HepG2 (cell line): ENCODE data around the gene RALY. TPM values are rescaled to one million over a fixed set of nuclear protein-coding genes. Genes with fewer than 3 reads are reported as not detected.
A peak's percentile ranks its signal among the peaks of the same experiment; 100 is the strongest.

Source experiments
- ATAC-seq: fragments of 200-7000 bp; cut with Tn5 transposase; 3 replicates; pipeline ENCODE4 v1.9.1; 2020; ENCODE audit warnings: mild to moderate bottlenecking, moderate library complexity
- BruUV-seq: library from RNA; stranded (reverse); fragments of 400-500 nt; replicated peaks from 2 replicates; lab custom pipeline; 2021; lab: Mats Ljungman, UMichigan
- CTCF ChIA-PET: fragments of 300-600 bp; formaldehyde crosslinking; extraction: SDS; loops from one replicate; lab custom pipeline; 2021; ENCODE audit warnings: low total read pairs, inconsistent platforms, low intra/inter-chr PET ratio; lab: Yijun Ruan, JAX
- POLR2A ChIA-PET: fragments of 350-600 bp; sonication (Branson Sonifier 250); formaldehyde crosslinking; loops from one replicate; lab custom pipeline; 2020; ENCODE audit warnings: antibody characterized with exemption, inconsistent platforms; lab: Yijun Ruan, JAX
- DNase-seq: peaks from one replicate; pipeline ENCODE4 v3.0.0-alpha.2; 2015; ENCODE audit warnings: low spot score
- FAIRE-seq: peaks from 3 replicates; lab custom pipeline; 2011; peaks lifted over from hg19 to GRCh38; lab: Jason Lieb, UNC
- H2AFZ ChIP-seq: one replicate; pipeline ENCODE4 v1.6.1; 2011; ENCODE audit warnings: low read length, inconsistent platforms
- H3K27ac ChIP-seq: fragments of 300-600 bp; 3 replicates; pipeline ENCODE4 v1.8.0; 2011; ENCODE audit warnings: mixed run types, mild to moderate bottlenecking, mixed read lengths, low read length, inconsistent platforms; ENCODE audit not compliant: insufficient read depth; ENCODE audit errors: extremely low read length
- H3K27me3 ChIP-seq, 2 experiments: fragments of 200-600 bp in 1 of 2; 2 replicates in 1 of 2; 3 replicates in 1 of 2; pipeline versions ENCODE4 v1.6.0 to v1.8.0; 2011; ENCODE audit warnings: low read length in 2 of 2, mild to moderate bottlenecking in 2 of 2, moderate library complexity in 2 of 2, inconsistent platforms in 1 of 2; ENCODE audit not compliant: insufficient read depth in 2 of 2, control insufficient read depth in 1 of 2
- H3K36me3 ChIP-seq, 2 experiments: fragments of 200-600 bp in 1 of 2; replicated peaks in 1 of 2; 2 replicates in 1 of 2; 3 replicates in 1 of 2; pipeline versions ENCODE4 v1.5.1 to v1.8.0; 2011; ENCODE audit warnings: low read length in 2 of 2, inconsistent platforms in 1 of 2; ENCODE audit not compliant: insufficient read depth in 2 of 2, control insufficient read depth in 1 of 2
- H3K4me1 ChIP-seq: 2 replicates; pipeline ENCODE4 v1.5.1; 2012; ENCODE audit warnings: low read length, inconsistent platforms; ENCODE audit not compliant: insufficient read depth
- H3K4me2 ChIP-seq: 2 replicates; pipeline ENCODE4 v1.6.0; 2011; ENCODE audit warnings: low read depth, low read length, inconsistent platforms
- H3K4me3 ChIP-seq, 3 experiments: fragments of 200-600 bp in 1 of 3; sonication (generic), shearing (Covaris generic) in 1 of 3; replicated peaks in 1 of 3; 2 replicates each; pipeline ENCODE4 v1.5.1; 2011 to 2016; ENCODE audit warnings: low read length in 3 of 3, inconsistent platforms in 2 of 3, low read depth in 2 of 3, mild to moderate bottlenecking in 2 of 3, control low read depth in 1 of 3, mixed read lengths in 1 of 3; ENCODE audit not compliant: insufficient read depth in 1 of 3
- H3K79me2 ChIP-seq: one replicate; pipeline ENCODE4 v1.6.1; 2011; ENCODE audit warnings: low read length, inconsistent platforms; ENCODE audit not compliant: insufficient read depth
- H3K9ac ChIP-seq: 2 replicates; pipeline ENCODE4 v1.6.0; 2011; ENCODE audit warnings: mild to moderate bottlenecking, low read depth, low read length, inconsistent platforms; ENCODE audit not compliant: insufficient read depth
- H3K9me3 ChIP-seq: 2 replicates; pipeline ENCODE4 v1.5.1; 2012; ENCODE audit warnings: mild to moderate bottlenecking, low read length
- H4K20me1 ChIP-seq: 2 replicates; pipeline ENCODE4 v1.6.0; 2011; ENCODE audit warnings: inconsistent platforms, mild to moderate bottlenecking, low read length, moderate library complexity; ENCODE audit not compliant: insufficient read depth
- MIER2 ChIP-seq: IDR thresholded peaks from 2 replicates; pipeline ENCODE4 v1.6.1; 2016; ENCODE audit warnings: missing biosample characterization, missing genetic modification reagents
- RBM22 ChIP-seq: fragments of 200-400 bp; formaldehyde crosslinking; optimal IDR thresholded peaks from 2 replicates; pipeline ENCODE3; 2017; ENCODE audit warnings: mild to moderate bottlenecking, low read length, moderate library complexity
- REST ChIP-seq, 2 experiments: IDR thresholded peaks; 2 replicates each; pipeline ENCODE4 v1.6.1; 2011 to 2012; ENCODE audit warnings: low read length in 2 of 2, borderline replicate concordance in 1 of 2, low read depth in 1 of 2, mild to moderate bottlenecking in 1 of 2, moderate library complexity in 1 of 2
- ZNF503 ChIP-seq: sonication (generic); formaldehyde crosslinking; IDR thresholded peaks from 2 replicates; pipeline ENCODE4 v1.4.0; 2020; ENCODE audit warnings: missing genetic modification reagents
- WGBS: methylation state at CpG from one replicate; pipeline ENCODE4 v1.1.6; 2017; ENCODE audit warnings: low lambda C conversion rate; 5-methylcytosine and 5-hydroxymethylcytosine counted together
- in situ Hi-C: cut with HindIII; loops from 2 replicates; pipeline ENCODE4 v1.10.0; 2017; ENCODE audit warnings: low pct_unique_long_range_greater_than_20kb; ENCODE audit not compliant: extremely low pct_ligation_motif_present
- intact Hi-C: fragments of 100-400 bp; cut with micrococcal nuclease; formaldehyde crosslinking; loops from one replicate; pipeline ENCODE4 v1.10.0; 2022; ENCODE audit not compliant: unreplicated experiment
- polyA plus RNA-seq, 8 experiments: library from polyadenylated mRNA; depleted of rRNA in 3 of 8; stranded (reverse) in 7 of 8; unstranded in 1 of 8; fragments of >200 nt; fragmentation: Illumina TruSeq in 4 of 8; extraction: Trizol in 4 of 8; gene quantifications; 2 replicates each; pipeline versions ENCODE4 v1.2.1 to v1.2.3, GENCODE V29; 2011 to 2016; ENCODE audit warnings: low read depth in 4 of 8, missing spikeins in 1 of 8, mixed read lengths in 1 of 8; ENCODE audit not compliant: insufficient read depth in 1 of 8
- total RNA-seq, 5 experiments: library from RNA; depleted of rRNA; stranded (reverse); fragments of >200 nt; fragmentation: Illumina TruSeq; extraction: Trizol; gene quantifications; 2 replicates each; pipeline ENCODE4 v1.2.3, GENCODE V29; 2016; ENCODE audit warnings: low read depth in 1 of 5

The RALY gene
- total and polyA plus RNA-seq, 2 of the 13 experiments (the other 11 are each of a cell fraction or from before 2014, with no cell fraction given): 178 to 186 TPM

- BruUV-seq: no TSS peak
- H3K79me2 ChIP-seq: peaks cover 90% of the 10 kb centered on the region
- H3K9ac ChIP-seq: no peak overlapping the region
- in situ Hi-C loops: no loop called here
- peak; percentile 89 for TF ChIP-seq MIER2 (CRISPR knock-in tag)
- TF ChIP-seq ZNF503: no peak
- peak; percentile 27 to 89 for TF ChIP-seq REST (IDR thresholded peaks at IDR 0.05; ENCODE audit: borderline replicate concordance in 1 of 2, low read depth in 1 of 2, low read length in 2 of 2)
- peak; percentile 25 for TF ChIP-seq RBM22
- TF ChIP-seq, all 625 proteins: peak for 3
- Histone ChIP-seq H4K20me1 (peaks cover 64% of the 10 kb centered on the region), H3K36me3 (peaks cover 15 to 59% of the 10 kb centered on the region in 2 experiments), H3K9me3 (no peaks in the 10 kb centered on the region), H2AFZ (no peak overlapping the region), H3K4me1 (no peaks in the 10 kb centered on the region), H3K27ac (no peak overlapping the region), H3K4me2 (no peak overlapping the region), H3K4me3 (no peak overlapping the region), H3K27me3 (no peaks in the 10 kb centered on the region)
- WGBS: 79% methylated on average over 1 of the region's 1 CpG
- ChIA-PET CTCF (no interaction called here), POLR2A (interaction anchor here (1.3 kb wide), 1 partner anchor 66 kb away, joined by 3 read pairs; no protein-coding TSS in a partner anchor)
- ATAC-seq (no peak), FAIRE-seq (no peak), DNase-seq (no peak)
- intact Hi-C loops: no loop called here
Measured at GRCh38 chr20:34058831-34059230, 65.1 kb downstream of the RALY start.
